ENCODE results near the gene MAGED4.
"Not testable (repeated sequence)": the region's sequence is repeated elsewhere in the genome, so short reads cannot be mapped to it uniquely, and the experiment has no call there.

The MAGED4 gene, protein sequence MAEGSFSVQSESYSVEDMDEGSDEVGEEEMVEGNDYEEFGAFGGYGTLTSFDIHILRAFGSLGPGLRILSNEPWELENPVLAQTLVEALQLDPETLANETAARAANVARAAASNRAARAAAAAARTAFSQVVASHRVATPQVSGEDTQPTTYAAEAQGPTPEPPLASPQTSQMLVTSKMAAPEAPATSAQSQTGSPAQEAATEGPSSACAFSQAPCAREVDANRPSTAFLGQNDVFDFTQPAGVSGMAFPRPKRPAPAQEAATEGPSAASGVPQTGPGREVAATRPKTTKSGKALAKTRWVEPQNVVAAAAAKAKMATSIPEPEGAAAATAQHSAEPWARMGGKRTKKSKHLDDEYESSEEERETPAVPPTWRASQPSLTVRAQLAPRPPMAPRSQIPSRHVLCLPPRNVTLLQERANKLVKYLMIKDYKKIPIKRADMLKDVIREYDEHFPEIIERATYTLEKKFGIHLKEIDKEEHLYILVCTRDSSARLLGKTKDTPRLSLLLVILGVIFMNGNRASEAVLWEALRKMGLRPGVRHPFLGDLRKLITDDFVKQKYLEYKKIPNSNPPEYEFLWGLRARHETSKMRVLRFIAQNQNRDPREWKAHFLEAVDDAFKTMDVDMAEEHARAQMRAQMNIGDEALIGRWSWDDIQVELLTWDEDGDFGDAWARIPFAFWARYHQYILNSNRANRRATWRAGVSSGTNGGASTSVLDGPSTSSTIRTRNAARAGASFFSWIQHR

DNA sequence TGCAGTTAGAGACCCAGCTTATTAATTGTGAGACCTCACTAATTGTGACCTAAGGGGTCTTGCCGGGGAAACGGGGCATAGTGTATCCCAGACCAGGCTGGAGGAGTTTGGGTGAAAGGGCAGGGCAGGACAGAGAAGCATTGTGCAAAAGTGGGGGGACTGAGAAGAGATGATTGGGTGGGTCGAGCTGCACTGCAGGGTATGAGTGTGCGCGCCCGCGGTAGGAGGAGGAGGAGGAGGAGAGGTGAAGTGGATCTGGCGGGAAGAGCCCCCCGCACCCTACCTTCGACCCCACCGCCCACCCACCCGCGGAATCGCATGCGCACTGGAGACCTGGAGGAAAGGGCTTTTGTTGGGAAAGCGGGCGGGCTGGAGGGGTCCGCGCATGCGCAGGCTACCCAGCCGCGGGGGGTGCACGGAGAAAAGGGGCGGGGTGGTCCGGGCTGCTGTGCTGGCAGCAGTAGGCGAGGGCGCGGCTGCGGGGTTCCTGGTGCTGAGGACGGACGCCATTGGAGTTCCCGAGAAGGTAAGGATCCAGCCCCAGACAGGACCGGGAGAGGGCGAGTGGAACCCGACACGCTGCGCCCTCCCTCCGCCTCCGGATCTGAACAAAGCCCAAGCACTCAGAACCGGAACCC lies at the start of gene MAGED4:
TSS of gene MAGED4 (plus strand) at position 449 of the 638 bp plus-strand sequence. CDS start 1,035 bp downstream, outside the sequence.
- not testable (repeated sequence) for H3K4me3 ChIP-seq (ENCODE audit: low read depth, low read length)

DNA sequence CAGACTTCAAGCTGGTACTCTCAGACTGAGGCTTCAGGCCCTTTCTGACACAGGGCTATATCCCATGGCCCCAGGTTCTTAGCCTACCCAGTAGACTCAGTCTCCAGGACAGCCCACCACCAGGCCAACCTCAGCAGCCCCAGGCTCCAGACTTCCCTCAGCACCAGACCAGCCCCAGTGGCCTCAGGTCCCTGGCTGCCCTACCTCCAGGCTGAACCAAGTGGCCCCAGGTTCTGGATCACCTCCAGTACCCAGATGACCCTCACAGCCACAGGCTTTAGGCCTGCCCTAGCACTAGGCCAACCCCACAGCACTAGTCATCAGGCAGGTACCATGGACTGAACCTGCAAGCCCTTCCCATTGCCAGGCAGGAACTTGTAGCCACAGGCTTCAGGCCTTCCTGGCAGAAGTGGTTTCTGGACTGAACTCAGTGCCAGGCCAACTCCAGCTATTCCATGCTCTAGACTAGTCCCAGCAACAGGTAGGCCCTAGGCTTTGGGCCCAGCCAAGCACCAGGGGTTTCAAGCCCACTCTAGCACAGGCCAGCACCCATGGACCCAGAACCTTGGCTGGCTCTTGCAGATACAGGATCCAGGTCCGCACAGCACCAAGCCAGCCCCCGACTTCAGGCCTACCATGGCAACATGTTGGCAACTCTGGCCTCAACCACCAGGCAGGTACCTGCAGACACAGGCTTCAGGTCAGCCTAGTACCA lies 45.7 kb upstream of the MAGED4 start:
- H3K4me3 ChIP-seq (ENCODE audit: low read depth, low read length), result no peak overlapping the region

GRCh38 chrX:52139545-52139895 lies 45.2 kb upstream of the MAGED4 start:
- no peak overlapping the region for H3K4me3 ChIP-seq (ENCODE audit: low read depth, low read length)

GRCh38 chrX:52140020-52140419 lies 44.7 kb upstream of the MAGED4 start:
- H3K4me3 ChIP-seq (ENCODE audit: low read depth, low read length), result no peak overlapping the region

GRCh38 chrX:52150667-52151066 lies 34.0 kb upstream of the MAGED4 start:
- H3K4me3 ChIP-seq (ENCODE audit: low read depth, low read length), result not testable (repeated sequence)

GRCh38 chrX:52160140-52160539 lies 24.5 kb upstream of the MAGED4 start:
- not testable (repeated sequence) for H3K4me3 ChIP-seq (ENCODE audit: low read depth, low read length)

DNA sequence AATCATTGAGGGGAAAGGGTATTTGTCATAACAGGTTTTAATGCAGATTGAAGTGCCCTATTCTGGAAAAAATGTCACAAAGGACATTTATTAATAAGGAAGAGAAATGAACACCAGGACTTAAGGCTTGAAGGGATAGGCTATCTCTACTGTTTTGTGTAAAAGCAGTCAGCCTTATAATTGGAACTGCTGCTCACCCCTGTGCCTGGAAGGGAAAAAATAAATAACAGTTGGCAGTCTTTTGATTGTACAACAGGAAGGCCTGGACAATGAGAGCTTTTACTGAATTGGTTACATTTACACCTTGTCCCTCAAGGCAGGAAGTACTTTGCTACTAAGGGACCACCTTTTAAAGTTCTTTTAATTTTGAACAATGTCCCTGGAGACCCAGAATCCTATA lies 17.8 kb upstream of the MAGED4 start:
- H3K4me3 ChIP-seq (ENCODE audit: low read depth, low read length), result no peak overlapping the region

DNA sequence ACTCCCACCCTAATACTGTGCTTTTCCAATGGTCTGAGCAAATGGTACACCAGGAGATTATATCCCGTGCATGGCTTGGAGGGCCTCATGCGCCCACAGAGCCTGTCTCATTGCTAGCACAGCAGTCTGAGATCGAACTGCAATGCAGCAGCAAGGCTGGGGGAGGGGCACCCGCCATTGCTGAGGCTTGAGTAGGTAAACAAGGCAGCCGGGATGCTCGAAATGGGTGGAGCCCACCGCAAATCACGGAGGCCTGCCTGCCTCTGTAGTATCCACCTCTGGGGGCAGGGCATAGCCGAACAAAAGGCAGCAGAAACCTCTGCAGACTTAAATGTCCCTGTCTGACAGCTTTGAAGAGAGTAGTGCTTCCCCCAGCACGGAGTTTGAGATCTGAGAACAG lies 13.6 kb upstream of the MAGED4 start:
- H3K4me3 ChIP-seq (ENCODE audit: low read depth, low read length), result not testable (repeated sequence)

- not testable (repeated sequence) for H3K4me3 ChIP-seq (ENCODE audit: low read depth, low read length)
These were observed 378 bp downstream of the MAGED4 start for GRCh38 chrX:52185078-52185453.

DNA sequence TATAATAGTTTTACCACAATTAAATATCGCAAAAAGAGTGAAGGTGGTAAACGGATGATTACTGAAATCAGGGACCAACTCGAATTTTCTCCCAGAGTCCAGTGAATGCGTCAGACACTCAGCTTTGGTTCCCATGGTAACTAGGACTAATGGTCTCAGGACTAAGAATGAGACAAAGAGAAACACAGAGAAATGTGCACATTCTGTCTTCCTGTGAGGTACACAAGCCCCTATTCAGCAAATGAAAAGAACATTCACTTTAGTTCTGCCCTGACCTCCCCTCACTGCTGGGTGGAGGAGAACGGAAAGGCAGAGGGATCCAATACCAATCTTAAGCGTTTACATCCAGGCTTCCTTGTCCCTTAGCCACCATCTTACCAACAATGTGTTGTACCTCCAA lies 26.7 kb downstream of the MAGED4 start:
- not testable (repeated sequence) for H3K4me3 ChIP-seq (ENCODE audit: low read depth, low read length)

DNA sequence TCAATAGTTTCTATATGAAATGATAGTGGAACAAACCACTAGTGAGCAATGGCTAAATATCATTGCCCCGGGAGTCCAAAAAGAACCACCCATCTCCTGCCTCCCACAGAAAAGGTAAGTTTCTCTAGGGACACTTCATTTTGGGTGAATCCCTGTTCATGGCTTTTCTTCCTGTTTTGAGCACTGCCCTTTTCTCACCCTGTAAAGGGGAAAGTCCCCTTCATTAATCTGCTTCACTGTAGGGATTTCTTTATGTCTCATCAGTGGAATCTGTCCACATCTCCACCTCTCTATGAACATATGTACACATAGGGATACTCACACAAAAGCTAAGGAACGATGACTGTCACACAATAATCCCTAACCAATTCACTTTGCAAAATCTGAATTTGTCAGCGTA lies 28.6 kb downstream of the MAGED4 start:
- H3K4me3 ChIP-seq (ENCODE audit: low read depth, low read length), result no peak overlapping the region

DNA sequence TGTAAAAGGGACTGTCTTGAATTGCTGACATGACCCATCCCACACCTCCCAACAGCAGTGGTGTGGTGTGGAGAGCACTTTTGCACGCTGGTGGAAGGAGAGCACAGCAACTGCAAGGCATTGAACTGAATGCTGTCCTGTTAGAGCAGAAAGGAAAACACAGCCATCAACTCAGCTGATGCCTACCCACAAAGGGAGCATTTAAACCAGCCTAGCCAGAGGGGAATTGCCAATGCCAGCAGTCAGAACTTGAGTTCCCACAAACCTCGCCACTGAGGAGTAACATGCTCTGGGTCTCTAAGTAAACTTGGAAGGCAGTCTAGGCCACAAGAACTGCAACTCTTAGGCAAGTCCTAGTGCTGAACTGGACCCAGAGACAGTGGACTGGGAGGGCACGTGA lies 31.9 kb downstream of the MAGED4 start:
- H3K4me3 ChIP-seq (ENCODE audit: low read depth, low read length), result no peak overlapping the region

DNA sequence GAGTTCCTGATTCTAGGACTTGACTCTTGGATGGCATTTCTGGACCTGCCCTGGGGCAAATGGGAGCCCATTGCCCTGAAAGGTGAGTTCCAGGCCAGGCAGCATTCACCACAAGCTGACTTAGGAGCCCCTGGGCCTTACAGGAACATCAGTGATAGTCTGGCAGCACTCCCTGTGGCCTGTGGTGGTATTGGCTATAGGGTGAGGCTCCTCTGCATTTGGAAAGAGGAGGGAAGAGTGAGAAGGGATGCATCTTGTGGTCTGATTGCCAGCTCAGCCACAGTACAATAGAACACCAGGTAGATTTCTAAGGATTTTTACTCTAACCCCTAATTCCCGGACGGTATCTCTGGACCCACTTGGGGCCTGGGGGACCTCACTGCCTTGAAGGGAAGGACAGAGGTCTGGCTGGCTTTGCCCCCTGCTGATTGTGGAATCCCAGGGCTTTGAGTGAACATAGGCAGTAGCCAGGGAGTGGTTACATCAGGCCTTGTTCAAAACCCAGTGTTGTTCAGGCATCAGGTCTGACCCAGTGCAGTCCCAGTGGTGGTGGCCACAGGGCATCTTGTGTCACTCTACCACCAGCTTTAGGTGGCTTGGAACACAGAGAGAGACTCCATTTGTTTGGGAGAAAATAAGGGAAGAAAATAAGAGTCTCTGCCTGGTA lies 32.9 kb downstream of the MAGED4 start:
- H3K4me3 ChIP-seq (ENCODE audit: low read depth, low read length), result no peak overlapping the region

GRCh38 chrX:52220936-52221335 lies 36.2 kb downstream of the MAGED4 start:
- H3K4me3 ChIP-seq (ENCODE audit: low read depth, low read length), result no peak overlapping the region

Data from iPS-11a (cell line).